Subcutaneous adipose tissue (tissue), 4 donors: ENCODE measurements around the gene FYB1. TPM values are rescaled to one million over a fixed set of nuclear protein-coding genes. Genes with fewer than 3 reads are reported as not detected.

Experiments
- CTCF ChIP-seq: fragments of 450-650 bp; IDR thresholded peaks from one replicate; pipeline ENCODE4 v1.5.1; 2016; ENCODE audit warnings: low read depth, mild to moderate bottlenecking, control low read depth, antibody characterized with exemption, moderate library complexity
- total RNA-seq, 4 donors: library from RNA; depleted of rRNA; stranded (reverse); fragments of >200 nt; gene quantifications; one replicate each; pipeline ENCODE4 v1.1.0, GENCODE V29; 2016

The FYB1 gene
- total RNA-seq, 4 donors from 2014 or later = 7.5 to 80.6 (median 26.7) TPM

- no peak for TF ChIP-seq CTCF
These were observed 6.7 kb upstream of the FYB1 start for GRCh38 chr5:39226100-39226451.

- TF ChIP-seq CTCF = no peak
These were observed 6.2 kb upstream of the FYB1 start for GRCh38 chr5:39225405-39226099.

GRCh38 chr5:39224196-39224761 lies 4.9 kb upstream of the FYB1 start:
- no peak for TF ChIP-seq CTCF

GRCh38 chr5:39223565-39224156 lies 4.3 kb upstream of the FYB1 start:
- TF ChIP-seq CTCF = no peak

GRCh38 chr5:39220280-39221030 lies 1.1 kb upstream of the FYB1 start:
- no peak for TF ChIP-seq CTCF

- no peak for TF ChIP-seq CTCF
These were observed 621 bp downstream of the FYB1 start for GRCh38 chr5:39218482-39219402.
